Measurements from ENCODE around the gene SHISA9.

- TF ChIP-seq MAX (IDR thresholded peaks at IDR 0.05) (no peak), ZC3H11A (IDR thresholded peaks at IDR 0.05) (no peak), POLR2A (IDR thresholded peaks at IDR 0.05; ENCODE audit: low read length) (no peak), CTCF (IDR thresholded peaks at IDR 0.05) (no peak), CHD2 (IDR thresholded peaks at IDR 0.05; ENCODE audit: low read length, partially characterized antibody) (no peak), RFX5 (IDR thresholded peaks at IDR 0.05) (no peak), PHF8 (IDR thresholded peaks at IDR 0.05; ENCODE audit: borderline replicate concordance, low read depth) (no peak), TP53 (CRISPR knock-in tag; IDR thresholded peaks at IDR 0.05) (no peak), EP300 (IDR thresholded peaks at IDR 0.05) (no peak), POLR2AphosphoS2 (conservative IDR thresholded peaks at IDR 0.05; ENCODE audit: low read length) (no peak), BHLHE40 (IDR thresholded peaks at IDR 0.05; ENCODE audit: low read depth, low read length) (no peak), JUN (IDR thresholded peaks at IDR 0.05) (no peak), RAD21 (conservative IDR thresholded peaks at IDR 0.05 in 1 of 2, IDR thresholded peaks at IDR 0.05 in 1 of 2) (no peak), RNF2 (IDR thresholded peaks at IDR 0.05; ENCODE audit: borderline replicate concordance, low read depth) (no peak)
Observed at GRCh38 chr16:12951976-12952375, 50.6 kb downstream of the SHISA9 start.

Measured in A549 (cell line).